ENCODE data around the gene WBP2. TPM values are rescaled to one million over a fixed set of nuclear protein-coding genes. Genes with fewer than 3 reads are reported as not detected.

The WBP2 gene
- total and polyA plus RNA-seq, 2 of the 8 experiments (the other 6 are each of a cell fraction or from before 2014, with no cell fraction given) = 48.2 to 71.2 TPM

- TF ChIP-seq CTBP2 (IDR thresholded peaks at IDR 0.05; ENCODE audit: borderline replicate concordance, insufficient read depth, insufficient read length, low read length) (no peak), SUZ12 (IDR thresholded peaks at IDR 0.05; ENCODE audit: low read length) (no peak), EP300 (IDR thresholded peaks at IDR 0.05; ENCODE audit: borderline replicate concordance in 1 of 2, low read depth in 2 of 2, low read length in 2 of 2) (no peak)
Observed at GRCh38 chr17:75815399-75815798, 39.7 kb downstream of the WBP2 start.

More at GRCh38 chr17:75815399-75815798, 39.7 kb downstream of the WBP2 start:
- Histone ChIP-seq H2BK15ac (ENCODE audit: low read length) (no peak overlapping the region), H3K9ac (replicated peaks in 1 of 4; ENCODE audit: extremely low read depth in 1 of 4, low read depth in 3 of 4, low read length in 3 of 4) (no peak overlapping the region), H3K36me3 (ENCODE audit: control insufficient read depth in 2 of 4, insufficient read depth in 4 of 4, low read length in 3 of 4) (peaks cover 23 to 70% (median 66%) of the 10 kb centered on the region in 4 experiments; a peak in 7 of 8 replicates), H2BK20ac (ENCODE audit: low read length) (no peak overlapping the region), H3K4ac (replicated peaks; ENCODE audit: insufficient read length, low read depth, low read length) (no peak overlapping the region), H3K23me2 (ENCODE audit: low read depth, low read length) (no peaks in the 10 kb centered on the region), H2AK5ac (ENCODE audit: low read depth, low read length) (no peak overlapping the region), H3K23ac (ENCODE audit: insufficient read length) (no peak overlapping the region), H3K14ac (ENCODE audit: insufficient read length) (no peak overlapping the region), H2BK120ac (replicated peaks; ENCODE audit: low read depth, low read length) (no peak overlapping the region), H3K4me3 (ENCODE audit: extremely low read depth in 1 of 4, insufficient read depth in 2 of 4, low read depth in 3 of 4, low read length in 4 of 4) (no peak overlapping the region), H4K20me1 (replicated peaks in 1 of 2; ENCODE audit: control insufficient read depth in 1 of 2, insufficient read depth in 2 of 2, low read length in 2 of 2) (peaks cover 0 to 8% of the 10 kb centered on the region in 2 experiments), H3K27ac (ENCODE audit: low read depth, low read length) (no peak overlapping the region), H3K27me3 (replicated peaks in 1 of 4; ENCODE audit: control insufficient read depth in 3 of 4, extremely low read depth in 1 of 4, insufficient read depth in 3 of 4, low read length in 3 of 4) (no peaks in the 10 kb centered on the region), H3K9me3 (ENCODE audit: insufficient read depth in 2 of 2, low read depth in 1 of 2, low read length in 1 of 2) (no peaks in the 10 kb centered on the region), H4K91ac (replicated peaks; ENCODE audit: insufficient read length, low read length) (no peak overlapping the region), H3K56ac (replicated peaks; ENCODE audit: insufficient read length, low read depth, low read length) (no peak overlapping the region), H2AFZ (ENCODE audit: low read length) (no peak overlapping the region), H3K18ac (ENCODE audit: extremely low read depth, low read length) (no peak overlapping the region), H3K79me1 (ENCODE audit: low read depth, low read length) (no peaks in the 10 kb centered on the region), H3K79me2 (ENCODE audit: control insufficient read depth in 1 of 2, insufficient read depth in 2 of 2, low read length in 2 of 2) (no peaks in the 10 kb centered on the region), H4K5ac (ENCODE audit: insufficient read length, low read depth, low read length) (no peak overlapping the region), H4K8ac (ENCODE audit: extremely low read depth, insufficient read depth, low read length) (no peak overlapping the region; the same call in 1 of the 2 replicates), H2BK5ac (ENCODE audit: low read depth, low read length) (no peak overlapping the region), H2BK12ac (ENCODE audit: low read depth, low read length) (no peak overlapping the region), H3K4me1 (replicated peaks in 1 of 4; ENCODE audit: control insufficient read depth in 3 of 4, insufficient read depth in 4 of 4, low read length in 3 of 4) (no peaks in the 10 kb centered on the region), H3K4me2 (ENCODE audit: insufficient read depth in 1 of 2, low read depth in 2 of 2, low read length in 2 of 2) (no peak overlapping the region)
- no peak for FAIRE-seq
- POLR2A ChIA-PET (ENCODE audit: partially characterized antibody) = interaction anchor here (0.6 to 5.0 kb wide), 6 partner anchors 9 to 37 kb away, joined by 3 to 36 read pairs (median 6); no protein-coding TSS in a partner anchor
- 88% methylated on average over 3 of the region's 3 CpGs; no CpG with 5 or more reads in 1 of the 2 experiments for WGBS, 2 experiments (ENCODE audit: extremely low coverage in 1 of 2, insufficient coverage in 1 of 2, insufficient read length in 1 of 2, insufficient replicate concordance in 2 of 2, low coverage in 1 of 2, low lambda C conversion rate in 2 of 2, missing lambda C conversion rate in 1 of 2)
- CTCF ChIA-PET (ENCODE audit: partially characterized antibody) = interaction anchor here (1.0 to 9.6 kb wide), 4 partner anchors 12 to 32 kb away, joined by 3 to 104 read pairs (median 5); no protein-coding TSS in a partner anchor
- DNase-seq (ENCODE audit: low read depth in 1 of 2, low spot score in 2 of 2) = no peak
